Inflammatory macrophage (primary cell): ENCODE measurements around the gene CLIP1.
"Not testable (repeated sequence)": the region's sequence is repeated elsewhere in the genome, so short reads cannot be mapped to it uniquely, and the experiment has no call there.

ENCODE experiments used
- DNase-seq, 2 donors: peaks; one replicate each; pipeline ENCODE4 v3.0.0-alpha.2; 2020 to 2022

CLIP1 gene

GRCh38 chr12:122309564-122310121 lies 112.8 kb downstream of the CLIP1 start:
- no peak for DNase-seq

GRCh38 chr12:122308811-122309210 lies 113.7 kb downstream of the CLIP1 start:
- DNase-seq, result no peak

DNA sequence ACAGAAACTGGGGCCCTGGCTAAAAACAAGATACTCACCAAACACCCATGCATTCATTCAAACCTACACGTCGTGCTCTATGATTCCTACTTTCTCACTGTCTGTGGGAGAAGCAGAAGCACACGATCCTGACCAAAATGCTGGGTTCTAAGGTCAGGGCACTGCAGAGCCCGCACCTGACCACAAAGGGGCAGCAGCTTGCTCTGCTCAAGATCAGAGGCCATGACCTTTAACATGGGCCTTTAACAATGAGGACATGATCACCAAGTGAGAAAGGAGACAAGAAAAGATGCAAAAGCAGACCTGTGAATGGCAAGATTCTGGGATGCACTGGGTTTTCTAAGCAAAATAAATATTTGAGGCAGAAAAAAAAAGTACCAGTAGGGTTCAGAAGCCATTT lies 116.1 kb downstream of the CLIP1 start:
- no peak for DNase-seq

DNA sequence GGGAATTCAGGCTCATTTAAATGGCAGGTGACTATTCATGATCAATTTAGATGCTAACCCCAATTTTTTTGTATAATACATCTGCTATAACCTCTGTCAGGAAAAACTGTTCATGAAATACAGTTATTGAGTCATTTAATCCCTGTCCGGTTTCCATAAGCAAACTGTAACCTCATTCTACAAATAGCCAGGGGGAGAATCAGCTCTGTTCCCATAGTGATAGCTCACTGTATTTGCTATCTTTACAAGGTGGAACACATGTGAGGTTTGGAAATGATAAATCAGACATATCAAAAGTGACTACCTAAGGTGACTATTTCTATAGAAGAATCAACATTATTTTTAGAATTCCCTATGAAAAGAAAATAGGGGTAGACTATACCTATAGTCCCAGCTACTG lies 117.5 kb downstream of the CLIP1 start:
- DNase-seq, result no peak

DNA sequence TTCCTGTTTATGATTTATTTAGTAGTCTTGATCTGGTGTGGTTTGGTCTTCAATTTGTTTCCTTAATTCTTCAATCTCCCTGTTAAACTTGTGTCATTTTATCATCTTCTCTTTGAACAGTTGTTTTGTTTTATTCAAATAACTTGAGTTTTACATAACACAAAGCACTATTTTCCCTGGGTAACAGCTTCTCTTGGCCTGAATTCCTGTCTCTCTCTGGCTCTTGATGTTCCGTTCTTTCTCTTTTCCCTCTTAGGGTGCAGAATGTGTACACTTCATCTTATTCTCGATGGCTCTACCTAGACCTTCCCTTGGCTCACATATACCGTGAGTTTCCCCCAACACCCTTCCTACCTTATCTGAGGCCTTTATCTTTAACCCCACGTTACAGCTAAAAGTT lies 119.4 kb downstream of the CLIP1 start:
- DNase-seq, result no peak

DNA sequence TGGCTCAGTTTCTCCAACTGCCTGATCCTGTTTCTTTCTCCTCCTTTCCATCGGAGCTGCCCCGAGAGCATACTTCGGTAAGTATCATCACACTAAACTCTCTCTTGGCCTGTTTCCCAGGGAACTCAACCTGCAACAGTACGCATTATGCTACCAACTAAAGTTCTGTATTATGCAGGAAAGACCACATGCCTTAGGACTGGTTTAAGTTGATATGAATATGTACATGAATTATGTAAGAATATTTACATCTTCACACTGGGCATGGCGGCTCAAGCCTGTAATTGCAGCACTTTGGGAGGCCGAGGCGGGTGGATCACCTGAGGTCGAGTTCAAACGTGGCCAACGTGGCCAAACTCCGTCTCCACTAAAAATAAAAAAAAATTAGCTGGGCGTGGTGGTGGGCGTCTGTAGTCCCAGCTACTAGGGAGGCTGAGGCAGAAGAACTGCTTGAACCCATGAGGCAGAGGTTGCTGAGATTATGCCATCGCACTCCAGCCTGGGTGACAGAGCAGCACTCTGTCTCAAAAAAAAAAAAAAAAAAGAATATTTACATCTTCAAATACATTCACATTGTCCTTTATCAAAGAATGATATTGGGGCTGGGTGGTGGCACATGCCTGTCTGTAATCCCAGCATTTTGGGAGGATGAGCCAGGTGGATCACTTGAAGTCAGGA lies 124.3 kb downstream of the CLIP1 start:
- DNase-seq, result no peak

GRCh38 chr12:122297494-122297893 lies 125.0 kb downstream of the CLIP1 start:
- no peak for DNase-seq

GRCh38 chr12:122295877-122296276 lies 126.6 kb downstream of the CLIP1 start:
- DNase-seq, result no peak

DNA sequence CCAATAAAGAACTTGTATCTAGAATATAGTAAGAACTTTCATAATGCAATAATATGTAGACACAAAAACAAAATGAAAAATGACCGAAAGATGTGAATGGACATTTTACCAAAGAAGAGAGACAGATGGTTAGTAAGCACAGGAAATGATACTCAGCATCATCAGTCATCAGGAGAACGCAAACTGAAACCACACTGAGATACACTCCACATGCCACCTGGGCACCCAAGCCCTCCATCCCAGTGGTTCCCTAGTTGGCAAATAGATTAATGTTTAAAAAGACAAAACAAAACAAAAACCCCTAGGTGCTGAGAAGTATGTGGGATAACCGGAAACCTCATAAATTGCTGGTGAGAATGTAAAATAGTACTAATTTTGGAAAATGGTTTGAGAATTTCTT lies 129.4 kb downstream of the CLIP1 start:
- DNase-seq, result no peak

GRCh38 chr12:122291431-122291830 lies 131.0 kb downstream of the CLIP1 start:
- DNase-seq, result no peak

- no peak for DNase-seq
These were observed 138.8 kb downstream of the CLIP1 start for GRCh38 chr12:122283680-122284079.

GRCh38 chr12:122282061-122282460 lies 140.4 kb downstream of the CLIP1 start:
- DNase-seq, result no peak

- peak in 1 of 2 donors; percentile 2 for DNase-seq
These were observed 146.2 kb downstream of the CLIP1 start for GRCh38 chr12:122276242-122276641.

GRCh38 chr12:122275459-122275858 lies 147.0 kb downstream of the CLIP1 start:
- no peak for DNase-seq

GRCh38 chr12:122266230-122266901 lies 156.1 kb downstream of the CLIP1 start, which contains the start of gene VPS33A:
Gene VPS33A, minus strand, starts transcription at chr12:122266494. Its CDS starts 86 bp downstream, at chr12:122266408.
- DNase-seq, result peak; percentile 95 to 97

DNA sequence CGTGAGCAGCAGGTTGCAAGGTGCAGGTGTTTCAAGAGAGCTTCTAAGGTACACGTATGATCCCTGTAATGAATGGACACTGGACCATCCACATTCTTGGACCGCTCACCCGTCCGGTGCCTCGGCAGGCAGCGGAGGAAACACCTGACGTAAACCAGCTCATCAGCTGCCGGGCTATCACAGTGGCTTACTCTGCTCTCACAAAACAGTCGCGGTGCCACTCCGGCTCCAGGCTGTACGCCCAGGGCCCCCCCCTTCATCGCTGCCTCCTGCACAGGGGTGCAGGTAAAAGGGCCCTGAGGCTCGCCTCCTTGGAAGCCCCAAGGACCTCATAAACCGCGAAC lies 156.6 kb downstream of the CLIP1 start:
- DNase-seq, result peak in 1 of 2 donors; percentile 34

GRCh38 chr12:122265476-122265875 lies 157.0 kb downstream of the CLIP1 start:
- no peak for DNase-seq

- not testable (repeated sequence) for DNase-seq
These were observed 161.7 kb downstream of the CLIP1 start for GRCh38 chr12:122260735-122261134.

DNA sequence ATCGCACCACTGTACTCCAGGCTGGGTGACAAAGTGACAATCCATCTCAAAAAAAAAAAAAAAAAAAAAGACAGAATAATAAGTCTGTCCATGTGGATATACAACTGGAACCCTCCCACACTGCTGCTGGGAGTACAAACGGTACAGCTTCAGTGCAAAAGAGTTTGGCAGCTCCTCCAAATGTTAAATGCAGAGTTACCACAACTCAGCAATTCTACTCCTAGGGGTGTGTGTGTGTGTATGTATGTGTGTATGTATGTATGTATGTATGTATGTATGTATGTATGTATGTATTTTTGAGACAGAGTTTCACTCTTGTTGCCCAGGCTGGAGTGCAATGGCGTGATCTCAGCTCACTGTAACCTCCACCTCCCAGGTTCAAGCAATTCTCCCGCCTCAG lies 163.5 kb downstream of the CLIP1 start:
- not testable (repeated sequence) for DNase-seq

- DNase-seq, result not testable (repeated sequence)
These were observed 164.0 kb downstream of the CLIP1 start for GRCh38 chr12:122258462-122258861.

- no peak for DNase-seq
These were observed 171.9 kb downstream of the CLIP1 start for GRCh38 chr12:122250536-122250935.

DNA sequence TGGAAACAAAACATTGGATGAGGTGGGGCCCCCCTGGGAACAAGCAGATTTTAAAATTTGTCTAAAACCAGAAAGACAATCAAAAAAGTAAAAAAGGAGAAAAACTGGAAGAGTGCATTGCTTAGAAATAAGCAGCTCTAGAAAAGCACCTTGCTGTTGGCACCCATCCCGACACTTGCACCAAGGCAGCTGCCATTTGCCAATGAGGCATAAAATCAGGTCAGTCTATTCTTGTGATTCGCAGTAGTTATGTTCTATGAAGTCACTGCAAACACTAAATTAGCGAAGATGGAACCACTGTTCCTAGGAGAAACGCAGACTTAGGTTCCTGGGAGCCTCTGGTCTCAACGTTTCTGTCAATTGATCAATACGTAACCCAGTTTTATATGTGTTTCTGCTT lies 172.4 kb downstream of the CLIP1 start:
- no peak for DNase-seq

- no peak for DNase-seq
These were observed 176.9 kb downstream of the CLIP1 start for GRCh38 chr12:122245553-122245952.
